Chondrocyte (in vitro differentiated cells): ENCODE results near the gene MITD1. TPM values are rescaled to one million over a fixed set of nuclear protein-coding genes. Genes with fewer than 3 reads are reported as not detected.
A peak's percentile ranks its signal among the peaks of the same experiment; 100 is the strongest.

Source experiments
- DNase-seq: peaks from one replicate; pipeline ENCODE4 v3.0.0; 2021; ENCODE audit warnings: mixed read lengths, low spot score
- H3K27ac Mint-ChIP-seq: one replicate; pipeline ENCODE4 v1.8.0; 2021; ENCODE audit warnings: mild to moderate bottlenecking, moderate library complexity, mixed read lengths; ENCODE audit not compliant: unreplicated experiment
- H3K27me3 Mint-ChIP-seq: 2 replicates; pipeline ENCODE4 v1.8.0; 2021; ENCODE audit warnings: low read depth, mixed read lengths
- H3K36me3 Mint-ChIP-seq: 2 replicates; pipeline ENCODE4 v1.8.0; 2021; ENCODE audit warnings: low read depth, mixed read lengths
- H3K4me1 Mint-ChIP-seq: 2 replicates; pipeline ENCODE4 v1.8.0; 2021; ENCODE audit warnings: low read depth, mild to moderate bottlenecking, mixed read lengths
- H3K4me3 Mint-ChIP-seq: one replicate; pipeline ENCODE4 v1.8.0; 2021; ENCODE audit warnings: mild to moderate bottlenecking, moderate library complexity, mixed read lengths; ENCODE audit not compliant: unreplicated experiment
- H3K9me3 Mint-ChIP-seq: 2 replicates; pipeline ENCODE4 v1.8.0; 2021; ENCODE audit warnings: low read depth, mixed read lengths
- total RNA-seq: library from RNA; stranded (reverse); gene quantifications from 3 replicates; pipeline ENCODE4 v1.2.1, GENCODE V29; 2021
- TF ChIP-seq, protein P1 (sequence below): fragments of 200-600 bp; sonication (generic); IDR thresholded peaks from 2 replicates; pipeline ENCODE4 v1.5.0; 2021; ENCODE audit warnings: antibody characterized with exemption, mild to moderate bottlenecking, moderate library complexity

Gene MITD1
- total RNA-seq, 1 donor from 2014 or later = 19.6 TPM

DNA sequence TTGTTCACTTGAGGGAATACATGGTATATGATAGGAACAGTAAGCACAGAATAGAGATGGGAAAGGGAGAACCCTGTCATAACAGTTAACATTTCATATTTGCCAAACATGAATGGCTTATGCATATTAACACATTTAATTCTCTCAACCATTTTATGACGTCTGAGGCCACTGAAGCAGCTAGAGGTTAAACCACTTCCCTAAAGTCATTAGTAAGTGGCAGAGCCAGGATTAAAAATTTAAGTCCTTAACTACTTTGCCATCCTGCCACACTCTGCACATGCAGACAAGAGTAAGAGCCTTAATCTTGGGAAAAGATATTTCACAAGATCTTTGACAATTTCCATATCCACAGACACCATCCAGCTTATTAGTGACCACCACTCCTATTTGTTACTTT lies 24.0 kb downstream of the MITD1 start:
- peaks cover 23% of the 10 kb centered on the region for H3K4me1 Mint-ChIP-seq
- no peak overlapping the region for H3K27ac Mint-ChIP-seq
- no peaks in the 10 kb centered on the region for H3K27me3 Mint-ChIP-seq
- no peak overlapping the region for H3K4me3 Mint-ChIP-seq
- H3K36me3 Mint-ChIP-seq = peaks cover 3% of the 10 kb centered on the region
- TF ChIP-seq, protein P1, sequence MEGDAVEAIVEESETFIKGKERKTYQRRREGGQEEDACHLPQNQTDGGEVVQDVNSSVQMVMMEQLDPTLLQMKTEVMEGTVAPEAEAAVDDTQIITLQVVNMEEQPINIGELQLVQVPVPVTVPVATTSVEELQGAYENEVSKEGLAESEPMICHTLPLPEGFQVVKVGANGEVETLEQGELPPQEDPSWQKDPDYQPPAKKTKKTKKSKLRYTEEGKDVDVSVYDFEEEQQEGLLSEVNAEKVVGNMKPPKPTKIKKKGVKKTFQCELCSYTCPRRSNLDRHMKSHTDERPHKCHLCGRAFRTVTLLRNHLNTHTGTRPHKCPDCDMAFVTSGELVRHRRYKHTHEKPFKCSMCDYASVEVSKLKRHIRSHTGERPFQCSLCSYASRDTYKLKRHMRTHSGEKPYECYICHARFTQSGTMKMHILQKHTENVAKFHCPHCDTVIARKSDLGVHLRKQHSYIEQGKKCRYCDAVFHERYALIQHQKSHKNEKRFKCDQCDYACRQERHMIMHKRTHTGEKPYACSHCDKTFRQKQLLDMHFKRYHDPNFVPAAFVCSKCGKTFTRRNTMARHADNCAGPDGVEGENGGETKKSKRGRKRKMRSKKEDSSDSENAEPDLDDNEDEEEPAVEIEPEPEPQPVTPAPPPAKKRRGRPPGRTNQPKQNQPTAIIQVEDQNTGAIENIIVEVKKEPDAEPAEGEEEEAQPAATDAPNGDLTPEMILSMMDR = no peak
- H3K9me3 Mint-ChIP-seq = no peaks in the 10 kb centered on the region
- DNase-seq = no peak

DNA sequence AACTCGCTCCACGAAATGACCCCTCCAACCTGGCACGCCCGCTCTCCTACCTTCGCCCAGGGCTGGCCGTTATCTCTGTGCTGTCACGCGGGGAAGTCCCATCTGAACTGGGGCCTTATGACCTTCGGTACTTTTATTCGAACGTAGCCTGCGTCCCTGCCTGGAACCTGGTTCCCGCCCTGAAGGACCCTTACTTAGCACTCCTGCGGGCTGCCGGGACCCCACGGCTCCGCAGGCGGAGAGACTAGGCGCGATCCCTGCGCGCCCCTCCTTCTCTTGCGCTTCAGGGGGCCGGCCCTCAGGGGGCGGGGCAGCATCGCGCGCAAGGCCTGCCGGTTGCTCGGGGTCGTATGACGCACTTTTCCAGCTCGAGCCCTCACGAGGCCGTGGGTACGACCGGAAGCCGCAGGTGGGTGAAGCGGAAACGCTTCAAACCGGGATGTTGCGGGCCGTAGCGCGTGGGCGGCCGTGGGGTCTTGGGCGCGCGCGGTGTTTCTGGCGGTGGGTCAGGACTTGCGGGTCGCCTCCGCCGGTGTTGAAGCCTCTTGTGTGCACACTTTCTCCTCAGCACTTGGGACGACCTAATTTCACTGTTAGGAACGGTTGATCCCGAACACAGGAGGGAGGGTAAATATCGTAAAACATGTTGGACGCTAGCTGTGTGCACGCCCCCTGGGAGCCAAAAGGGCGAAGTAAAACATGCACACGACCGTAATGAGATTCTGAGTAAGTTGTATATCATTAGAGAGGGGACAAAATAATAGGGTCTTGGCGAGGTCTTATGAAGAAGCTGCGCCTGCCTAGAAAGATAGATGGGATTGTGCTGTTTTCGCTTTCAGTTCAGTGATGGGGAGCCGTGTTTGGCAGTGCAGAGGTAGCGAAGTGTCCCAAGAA lies 26.0 kb downstream of the MITD1 start, which contains the start of the genes LIPT1 and TSGA10:
TSS of gene LIPT1 (plus strand) at position 325 of the 894 bp plus-strand sequence. CDS start 6,991 bp downstream, outside the sequence.
TSS of gene TSGA10 (minus strand) at position 300 of the 894 bp plus-strand sequence. CDS start 45,503 bp downstream, outside the sequence.
- Mint-ChIP-seq H3K27ac (peak within 1 kb of the TSS; percentile 85), H3K9me3 (no peaks in the 10 kb centered on the region), H3K4me1 (peaks cover 23% of the 10 kb centered on the region), H3K27me3 (no peaks in the 10 kb centered on the region), H3K36me3 (peaks cover 3% of the 10 kb centered on the region), H3K4me3 (peak within 1 kb of the TSS; percentile 93)
- peak; percentile 94 for DNase-seq
- TF ChIP-seq, protein P1 = peak; percentile 54

DNA sequence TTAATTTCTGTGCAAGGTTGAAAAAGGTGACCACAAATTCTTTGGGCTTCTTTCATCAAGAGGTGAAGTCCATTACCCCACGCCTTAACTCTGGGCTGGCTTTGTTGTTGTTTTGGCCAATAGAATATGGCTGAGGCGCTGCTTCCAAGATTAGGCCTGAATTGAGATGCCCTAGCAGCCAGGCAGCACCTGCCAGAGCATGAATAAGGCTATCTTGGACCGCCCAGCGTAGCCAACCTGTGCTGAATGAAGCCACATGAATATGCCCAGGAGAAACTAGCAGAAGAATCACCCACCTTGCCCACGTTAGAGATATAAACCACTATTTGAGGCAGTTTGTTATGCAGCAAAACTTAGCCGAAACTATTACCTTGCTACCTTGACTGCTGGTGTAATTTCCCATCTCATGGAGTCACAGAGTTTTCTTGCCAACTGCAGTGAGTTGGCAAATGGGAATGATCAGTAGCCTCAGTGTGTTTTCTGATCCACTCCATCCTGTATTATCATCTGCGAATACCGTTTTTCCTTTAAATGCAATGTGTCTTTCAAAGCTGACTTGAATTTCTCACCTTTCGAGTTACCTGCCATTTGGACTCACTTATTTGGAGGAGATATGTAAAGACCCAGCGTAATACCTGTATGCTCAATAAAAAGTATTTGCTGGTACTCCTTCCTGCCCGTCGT lies 26.8 kb downstream of the MITD1 start:
- no peak for DNase-seq
- H3K4me1 Mint-ChIP-seq = peaks cover 23% of the 10 kb centered on the region

DNA sequence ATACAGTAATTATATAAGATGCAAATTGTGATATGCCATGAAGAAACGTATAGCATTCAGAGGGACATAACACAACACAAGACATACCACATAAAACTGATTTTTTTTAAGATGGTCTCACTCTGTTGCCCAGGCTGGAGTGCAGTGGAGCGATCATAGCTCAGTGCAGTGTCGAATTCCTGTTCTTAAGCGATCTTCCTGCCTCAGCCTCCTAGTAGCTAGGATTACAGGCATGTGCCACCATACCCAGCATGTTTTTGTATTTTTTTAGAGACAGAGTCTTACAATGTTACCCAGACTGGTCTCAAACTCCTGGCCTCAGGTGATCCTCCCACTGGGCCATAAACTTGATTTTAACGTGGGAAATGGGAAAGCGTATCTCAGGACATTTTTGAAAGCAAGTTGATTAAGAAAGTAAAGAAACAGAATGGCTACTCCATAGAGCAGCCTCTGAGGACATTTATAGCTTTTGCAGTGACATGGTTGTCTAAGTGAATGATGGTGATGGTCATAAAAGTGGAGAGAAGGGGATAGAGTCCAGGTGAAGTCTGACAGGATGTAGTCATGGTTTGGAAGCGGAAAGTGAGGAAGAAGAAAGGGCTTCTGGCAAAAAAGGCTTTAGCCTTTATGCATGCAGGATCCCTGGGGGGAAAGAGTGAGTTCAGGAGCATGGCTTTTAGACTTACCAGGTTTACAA lies 28.5 kb downstream of the MITD1 start:
- no peak overlapping the region for H3K4me3 Mint-ChIP-seq
- no peak overlapping the region for H3K27ac Mint-ChIP-seq
- H3K4me1 Mint-ChIP-seq = peaks cover 23% of the 10 kb centered on the region
- DNase-seq = no peak
- TF ChIP-seq, protein P1 = no peak
- peaks cover 3% of the 10 kb centered on the region for H3K36me3 Mint-ChIP-seq
- no peaks in the 10 kb centered on the region for H3K9me3 Mint-ChIP-seq
- no peaks in the 10 kb centered on the region for H3K27me3 Mint-ChIP-seq

More for the DNA sequence above, 26.8 kb downstream of the MITD1 start:
- H3K36me3 Mint-ChIP-seq = peaks cover 3% of the 10 kb centered on the region
- no peaks in the 10 kb centered on the region for H3K27me3 Mint-ChIP-seq
- H3K9me3 Mint-ChIP-seq = no peaks in the 10 kb centered on the region
- TF ChIP-seq, protein P1 = no peak
- peak overlapping the region; percentile 85 for H3K27ac Mint-ChIP-seq
- H3K4me3 Mint-ChIP-seq = peak overlapping the region; percentile 93

DNA sequence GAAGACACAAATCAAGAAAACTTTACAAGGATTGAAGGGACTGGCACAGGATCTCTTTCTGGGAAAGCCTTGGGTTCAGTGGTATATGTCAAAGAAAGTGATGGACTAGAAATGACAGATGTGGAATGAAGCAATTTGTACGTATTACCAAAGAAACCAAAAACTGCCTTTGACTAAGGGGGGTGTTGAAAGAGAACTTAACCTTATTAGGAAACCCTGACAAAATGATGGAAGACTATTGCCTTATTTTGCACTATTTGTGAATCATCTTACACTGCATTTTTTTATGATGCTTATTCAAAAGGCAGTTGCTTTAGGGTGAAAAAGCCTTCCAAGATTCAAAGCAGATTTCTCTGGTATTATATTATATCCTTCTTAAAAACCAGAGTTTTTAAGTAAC lies 30.2 kb downstream of the MITD1 start:
- Mint-ChIP-seq H3K4me1 (peaks cover 16% of the 10 kb centered on the region), H3K4me3 (no peak overlapping the region), H3K36me3 (no peaks in the 10 kb centered on the region), H3K9me3 (no peaks in the 10 kb centered on the region), H3K27me3 (no peaks in the 10 kb centered on the region), H3K27ac (no peak overlapping the region)
- TF ChIP-seq, protein P1 = no peak
- DNase-seq = no peak
